CD14-positive monocyte (primary cell): Measurements from ENCODE around the gene INTS6. TPM values are rescaled to one million over a fixed set of nuclear protein-coding genes. Genes with fewer than 3 reads are reported as not detected.

Source experiments
- DNase-seq, 3 donors: peaks; one replicate each; pipeline ENCODE4 v3.0.0-alpha.2; 2011 to 2022
- H2AFZ ChIP-seq: 2 replicates; pipeline ENCODE4 v1.6.0; 2012; ENCODE audit warnings: mild to moderate bottlenecking, low read depth, low read length, inconsistent platforms; ENCODE audit not compliant: insufficient read depth, poor library complexity, severe bottlenecking
- H3K27ac ChIP-seq, 2 donors: 1 replicate in 1 of 2; 2 replicates in 1 of 2; pipeline ENCODE4 v1.5.1; 2012 to 2013; ENCODE audit warnings: low read length in 2 of 2, control low read depth in 1 of 2, inconsistent platforms in 1 of 2, low read depth in 1 of 2, mild to moderate bottlenecking in 1 of 2
- H3K27me3 ChIP-seq, 2 donors: one replicate each; pipeline versions ENCODE4 v1.6.0 to v1.6.1; 2011 to 2013; ENCODE audit warnings: low read length in 2 of 2; ENCODE audit not compliant: control insufficient read depth in 2 of 2, insufficient read depth in 2 of 2
- H3K36me3 ChIP-seq, 2 donors: replicated peaks in 1 of 2; 1 replicate in 1 of 2; 2 replicates in 1 of 2; pipeline versions ENCODE4 v1.5.1 to v1.6.1; 2012 to 2013; ENCODE audit warnings: low read length in 2 of 2, control low read depth in 1 of 2, inconsistent platforms in 1 of 2, mild to moderate bottlenecking in 1 of 2; ENCODE audit not compliant: insufficient read depth in 2 of 2, control insufficient read depth in 1 of 2
- H3K4me1 ChIP-seq, 2 donors: 1 replicate in 1 of 2; 2 replicates in 1 of 2; pipeline versions ENCODE4 v1.5.1 to v1.6.1; 2012 to 2013; ENCODE audit warnings: low read length in 2 of 2, control low read depth in 1 of 2, inconsistent platforms in 1 of 2, mild to moderate bottlenecking in 1 of 2, moderate library complexity in 1 of 2; ENCODE audit not compliant: insufficient read depth in 2 of 2, control insufficient read depth in 1 of 2
- H3K4me2 ChIP-seq: replicated peaks from 2 replicates; pipeline ENCODE3; 2012; ENCODE audit warnings: low read length, moderate library complexity, mild to moderate bottlenecking; ENCODE audit not compliant: poor library complexity, severe bottlenecking; ENCODE audit errors: extremely low read depth
- H3K4me3 ChIP-seq, 3 experiments: fragments of 200-600 bp in 1 of 3; sonication (generic) in 1 of 3; replicated peaks in 1 of 3; 1 replicate in 2 of 3; 2 replicates in 1 of 3; pipeline ENCODE4 v1.5.1; 2011 to 2013; ENCODE audit warnings: low read length in 3 of 3, mild to moderate bottlenecking in 3 of 3, control low read depth in 2 of 3, low read depth in 2 of 3, inconsistent platforms in 1 of 3, moderate library complexity in 1 of 3
- H3K79me2 ChIP-seq: 2 replicates; pipeline ENCODE4 v1.6.0; 2012; ENCODE audit warnings: mild to moderate bottlenecking, control low read depth, inconsistent platforms, low read length, moderate library complexity; ENCODE audit not compliant: insufficient read depth
- H3K9ac ChIP-seq: 2 replicates; pipeline ENCODE4 v1.6.0; 2017; ENCODE audit warnings: low read length, mild to moderate bottlenecking; ENCODE audit not compliant: insufficient read depth, poor library complexity, severe bottlenecking
- H3K9me3 ChIP-seq, 2 donors: replicated peaks in 1 of 2; 1 replicate in 1 of 2; 2 replicates in 1 of 2; pipeline versions ENCODE4 v1.5.1 to v1.6.1; 2012 to 2013; ENCODE audit warnings: low read length in 2 of 2, control low read depth in 1 of 2; ENCODE audit not compliant: control insufficient read depth in 1 of 2, insufficient read depth in 1 of 2
- H4K20me1 ChIP-seq: 2 replicates; pipeline ENCODE4 v1.6.0; 2012; ENCODE audit warnings: mild to moderate bottlenecking, low read length, control low read depth, moderate library complexity; ENCODE audit not compliant: insufficient read depth
- H3K27ac Mint-ChIP-seq, 7 donors: one replicate each; pipeline ENCODE4 v1.8.0; 2020; ENCODE audit warnings: mild to moderate bottlenecking in 7 of 7, mixed read lengths in 7 of 7, moderate library complexity in 6 of 7, inconsistent platforms in 2 of 7
- H3K27me3 Mint-ChIP-seq, 3 donors: one replicate each; pipeline ENCODE4 v1.8.0; 2021 to 2022; ENCODE audit warnings: low read depth in 3 of 3, mild to moderate bottlenecking in 3 of 3, mixed read lengths in 3 of 3, moderate library complexity in 3 of 3, inconsistent platforms in 1 of 3
- H3K36me3 Mint-ChIP-seq, 2 donors: one replicate each; pipeline ENCODE4 v1.8.0; 2020; ENCODE audit warnings: mixed read lengths in 2 of 2, inconsistent platforms in 1 of 2, mild to moderate bottlenecking in 1 of 2
- H3K4me1 Mint-ChIP-seq: one replicate; pipeline ENCODE4 v1.8.0; 2020; ENCODE audit warnings: mild to moderate bottlenecking, mixed read lengths
- H3K4me3 Mint-ChIP-seq, 2 donors: one replicate each; pipeline ENCODE4 v1.8.0; 2020; ENCODE audit warnings: mild to moderate bottlenecking in 2 of 2, mixed read lengths in 2 of 2, moderate library complexity in 1 of 2
- H3K9me3 Mint-ChIP-seq, 7 donors: one replicate each; pipeline ENCODE4 v1.8.0; 2020 to 2022; ENCODE audit warnings: mixed read lengths in 7 of 7, mild to moderate bottlenecking in 6 of 7, moderate library complexity in 6 of 7, inconsistent platforms in 2 of 7
- CTCF ChIP-seq: fragments of 200-600 bp; IDR thresholded peaks from one replicate; pipeline ENCODE4 v1.8.0; 2022; ENCODE audit warnings: antibody characterized with exemption, mild to moderate bottlenecking
- WGBS: methylation state at CpG from one replicate; pipeline ENCODE4 v1.1.5; 2013; ENCODE audit warnings: missing lambda C conversion rate; ENCODE audit not compliant: insufficient coverage; 5-methylcytosine and 5-hydroxymethylcytosine counted together
- intact Hi-C, 2 donors: fragments of 100-400 bp; cut with micrococcal nuclease; formaldehyde crosslinking; loops; one replicate each; pipeline versions ENCODE4 v1.15.0 to v1.15.1; 2023
- polyA plus RNA-seq, 3 donors: library from polyadenylated mRNA; depleted of rRNA in 1 of 3; unstranded in 2 of 3; stranded (reverse) in 1 of 3; fragments of 300-500 nt in 2 of 3; fragments of >200 nt in 1 of 3; fragmentation: Illumina TruSeq in 2 of 3; gene quantifications; 1 replicate in 2 of 3; 2 replicates in 1 of 3; pipeline ENCODE4 v1.2.3, GENCODE V29; 2012 to 2021

Gene INTS6
- polyA plus RNA-seq, 3 donors: 10.8 to 13.2 (median 11.6) TPM

- peaks cover 1 to 3% (median 2%) of the 10 kb centered on the region in 3 donors for H3K27me3 Mint-ChIP-seq
- Histone ChIP-seq H3K4me1 (no peaks in the 10 kb centered on the region), H3K27me3 (no peaks in the 10 kb centered on the region), H3K36me3 (no peaks in the 10 kb centered on the region), H3K4me3 (no peak overlapping the region), H4K20me1 (no peaks in the 10 kb centered on the region), H3K4me2 (no peak overlapping the region), H3K27ac (no peak overlapping the region), H3K79me2 (no peaks in the 10 kb centered on the region), H2AFZ (no peak overlapping the region), H3K9me3 (no peaks in the 10 kb centered on the region), H3K9ac (no peak overlapping the region)
- no peak overlapping the region for H3K27ac Mint-ChIP-seq
- H3K36me3 Mint-ChIP-seq: no peaks in the 10 kb centered on the region
- no peak for DNase-seq
- TF ChIP-seq CTCF: no peak
- H3K4me3 Mint-ChIP-seq: no peak overlapping the region
- no peaks in the 10 kb centered on the region for H3K4me1 Mint-ChIP-seq
- intact Hi-C loops: no loop called here
- H3K9me3 Mint-ChIP-seq: no peaks in the 10 kb centered on the region
Measured at GRCh38 chr13:51349016-51349415, 103.8 kb downstream of the INTS6 start.

- Histone ChIP-seq H4K20me1 (no peaks in the 10 kb centered on the region), H3K9ac (no peak overlapping the region), H3K27me3 (no peaks in the 10 kb centered on the region), H2AFZ (no peak overlapping the region), H3K4me3 (no peak overlapping the region), H3K9me3 (no peaks in the 10 kb centered on the region), H3K36me3 (no peaks in the 10 kb centered on the region), H3K4me2 (no peak overlapping the region), H3K27ac (no peak overlapping the region), H3K79me2 (no peaks in the 10 kb centered on the region), H3K4me1 (no peaks in the 10 kb centered on the region)
- Mint-ChIP-seq H3K4me3 (no peak overlapping the region), H3K4me1 (no peaks in the 10 kb centered on the region), H3K9me3 (no peaks in the 10 kb centered on the region), H3K27me3 (peaks cover 1 to 4% (median 2%) of the 10 kb centered on the region in 3 donors), H3K36me3 (no peaks in the 10 kb centered on the region), H3K27ac (no peak overlapping the region)
- no peak for TF ChIP-seq CTCF
- intact Hi-C loops: no loop called here
- DNase-seq: no peak
- WGBS: 81% methylated on average over 6 of the region's 10 CpGs
Measured at GRCh38 chr13:51348069-51348967, 104.5 kb downstream of the INTS6 start.
